A549 (cell line): ENCODE data around the gene C2orf72. TPM values are rescaled to one million over a fixed set of nuclear protein-coding genes. Genes with fewer than 3 reads are reported as not detected.

Experiments
- ATAC-seq, 2 experiments: fragments of 200-7000 bp in 1 of 2; fragments of >200 bp in 1 of 2; cut with Nextera tagmentation in 1 of 2; cut with Tn5 transposase in 1 of 2; 3 replicates each; pipeline versions ENCODE4 v1.8.0 to v1.9.1; 2018 to 2020; ENCODE audit warnings: mild to moderate bottlenecking in 1 of 2, moderate library complexity in 1 of 2
- CTCF ChIA-PET: fragments of 300-600 bp; sonication (Branson Sonifier 250); formaldehyde crosslinking; extraction: SDS; loops from one replicate; lab custom pipeline; 2021; ENCODE audit warnings: antibody characterized with exemption, inconsistent platforms; lab: Yijun Ruan, JAX
- POLR2A ChIA-PET: fragments of 350-600 bp; formaldehyde crosslinking; extraction: SDS; loops from one replicate; lab custom pipeline; 2021; ENCODE audit warnings: antibody characterized with exemption, inconsistent platforms; lab: Yijun Ruan, JAX
- DNase-seq, 2 experiments: peaks; one replicate each; pipeline versions ENCODE4 v3.0.0 to v3.0.0-alpha.2; 2011 to 2016; ENCODE audit warnings: low read depth in 1 of 2, low spot score in 1 of 2
- FAIRE-seq: peaks from 2 replicates; lab custom pipeline; 2011; peaks lifted over from hg19 to GRCh38; lab: Jason Lieb, UNC
- H3K27ac ChIP-seq, 2 experiments: fragments of >200 bp; sonication (Bioruptor Twin); formaldehyde crosslinking; 3 replicates each; pipeline ENCODE4 v1.5.1; 2016 to 2017
- H3K4me1 ChIP-seq: fragments of >200 bp; sonication (Bioruptor Twin); formaldehyde crosslinking; 3 replicates; pipeline ENCODE4 v1.6.1; 2016
- H3K4me2 ChIP-seq: fragments of >200 bp; sonication (Bioruptor Twin); formaldehyde crosslinking; 3 replicates; pipeline ENCODE4 v1.6.1; 2016
- H3K4me3 ChIP-seq: fragments of >200 bp; sonication (Bioruptor Twin); formaldehyde crosslinking; 3 replicates; pipeline ENCODE4 v1.5.1; 2016
- H3K9me3 ChIP-seq: fragments of >200 bp; sonication (Bioruptor Twin); formaldehyde crosslinking; 3 replicates; pipeline ENCODE4 v1.6.1; 2016
- CBX2 ChIP-seq: fragments of 200-600 bp; sonication (generic); IDR thresholded peaks from 2 replicates; pipeline ENCODE4 v1.6.1; 2016; ENCODE audit warnings: low read depth, mild to moderate bottlenecking, borderline replicate concordance
- CEBPB ChIP-seq, 2 experiments: fragments of >200 bp in 1 of 2; sonication (Bioruptor Twin) in 1 of 2; formaldehyde crosslinking in 1 of 2; IDR thresholded peaks; 2 replicates each; pipeline ENCODE4 v1.6.1; 2012 to 2016
- CHD4 ChIP-seq: fragments of 200-600 bp; sonication (generic); IDR thresholded peaks from 2 replicates; pipeline ENCODE4 v1.6.1; 2016; ENCODE audit warnings: antibody characterized with exemption, mild to moderate bottlenecking, borderline replicate concordance
- EHF ChIP-seq: fragments of 250-450 bp; sonication (Bioruptor Pico); IDR thresholded peaks from 2 replicates; pipeline ENCODE4 v1.5.0; 2020; ENCODE audit warnings: mild to moderate bottlenecking
- EHMT2 ChIP-seq: fragments of 200-600 bp; sonication (generic); IDR thresholded peaks from 2 replicates; pipeline ENCODE4 v1.6.1; 2016; ENCODE audit warnings: antibody characterized with exemption, low read depth, mild to moderate bottlenecking, moderate library complexity
- FOSB ChIP-seq: fragments of 250-450 bp; sonication (Bioruptor Pico); IDR thresholded peaks from 2 replicates; pipeline ENCODE4 v1.5.0; 2020; ENCODE audit warnings: mild to moderate bottlenecking, moderate library complexity
- FOSL2 ChIP-seq, 2 experiments: fragments of 450-650 bp in 1 of 2; fragments of >200 bp in 1 of 2; sonication (Bioruptor Twin) in 1 of 2; formaldehyde crosslinking; IDR thresholded peaks; 2 replicates each; pipeline versions ENCODE4 v1.5.0 to v1.6.1; 2016 to 2020; ENCODE audit warnings: mild to moderate bottlenecking in 1 of 2, moderate library complexity in 1 of 2
- GATA3 ChIP-seq: IDR thresholded peaks from 2 replicates; pipeline ENCODE4 v1.6.1; 2012; ENCODE audit warnings: borderline replicate concordance
- HEYL ChIP-seq: fragments of 250-450 bp; sonication (Bioruptor Pico); IDR thresholded peaks from 2 replicates; pipeline ENCODE4 v1.8.0; 2021; ENCODE audit warnings: mild to moderate bottlenecking, moderate library complexity
- HOXB13 ChIP-seq: fragments of 250-450 bp; sonication (Bioruptor Pico); IDR thresholded peaks from 2 replicates; pipeline ENCODE4 v1.5.0; 2020; ENCODE audit warnings: low read depth, mild to moderate bottlenecking, moderate library complexity
- JUN ChIP-seq, 2 experiments: fragments of >200 bp; sonication (Bioruptor Twin); formaldehyde crosslinking; IDR thresholded peaks; 2 replicates in 1 of 2; 3 replicates in 1 of 2; pipeline ENCODE4 v1.6.1; 2016 to 2017
- KDM1A ChIP-seq: fragments of 200-600 bp; sonication (generic); IDR thresholded peaks from 2 replicates; pipeline ENCODE4 v1.6.1; 2016; ENCODE audit warnings: low read depth, mild to moderate bottlenecking
- MAZ ChIP-seq: fragments of 150-350 bp; IDR thresholded peaks from 2 replicates; pipeline ENCODE4 v1.6.1; 2014; ENCODE audit warnings: antibody characterized with exemption, low read depth, low read length, borderline replicate concordance
- NFE2L2 ChIP-seq: fragments of 150-350 bp; conservative IDR thresholded peaks from 2 replicates; pipeline ENCODE4 v1.6.1; 2014; ENCODE audit warnings: low read length
- PHF8 ChIP-seq: fragments of 200-600 bp; sonication (generic); IDR thresholded peaks from 2 replicates; pipeline ENCODE4 v1.6.1; 2016; ENCODE audit warnings: low read depth, mild to moderate bottlenecking, antibody characterized with exemption, moderate library complexity, borderline replicate concordance
- POLR2AphosphoS2 ChIP-seq: conservative IDR thresholded peaks from 2 replicates; pipeline ENCODE4 v1.6.1; 2012; ENCODE audit warnings: low read length, improper control_type of control experiment, inconsistent platforms
- RCOR1 ChIP-seq: fragments of 150-350 bp; IDR thresholded peaks from 2 replicates; pipeline ENCODE4 v1.6.1; 2014; ENCODE audit warnings: antibody characterized with exemption, low read length, low read depth
- SMC3 ChIP-seq: fragments of >200 bp; sonication (Bioruptor Twin); formaldehyde crosslinking; IDR thresholded peaks from 3 replicates; pipeline ENCODE4 v1.6.1; 2018; ENCODE audit warnings: inconsistent platforms
- SREBF2 ChIP-seq: fragments of 450-650 bp; IDR thresholded peaks from 2 replicates; pipeline ENCODE4 v1.6.1; 2014; ENCODE audit warnings: mild to moderate bottlenecking, moderate library complexity
- ZSCAN20 ChIP-seq: fragments of 250-450 bp; sonication (Bioruptor Pico); IDR thresholded peaks from 2 replicates; pipeline ENCODE4 v1.8.0; 2022; ENCODE audit warnings: mild to moderate bottlenecking, moderate library complexity
- WGBS: methylation state at CpG from one replicate; pipeline ENCODE4 v1.1.6; 2017; ENCODE audit errors: missing lambda C conversion rate; 5-methylcytosine and 5-hydroxymethylcytosine counted together
- polyA plus RNA-seq, 4 experiments: library from polyadenylated mRNA; depleted of rRNA in 3 of 4; stranded (reverse); fragments of >200 nt; fragmentation: RNase III in 1 of 4; extraction: RNeasy Plus Mini Kit Qiagen cat#74134 plus additional on column Dnase treatment in 1 of 4; gene quantifications; 2 replicates in 3 of 4; 3 replicates in 1 of 4; pipeline ENCODE4 v1.2.3, GENCODE V29; 2011 to 2017
- TF ChIP-seq, protein P1 (sequence below): fragments of 450-650 bp; IDR thresholded peaks from 2 replicates; pipeline ENCODE4 v1.6.1; 2014; ENCODE audit warnings: antibody characterized with exemption
- TF ChIP-seq, protein P2 (sequence below): IDR thresholded peaks from 2 replicates; pipeline ENCODE4 v1.6.1; 2012
- TF ChIP-seq, protein P3 (sequence below): fragments of 250-450 bp; sonication (Bioruptor Pico); IDR thresholded peaks from 2 replicates; pipeline ENCODE4 v1.5.0; 2021; ENCODE audit warnings: mild to moderate bottlenecking, moderate library complexity, borderline replicate concordance
- TF ChIP-seq, protein P4 (sequence below): IDR thresholded peaks from 2 replicates; pipeline ENCODE4 v1.6.1; 2012
- TF ChIP-seq, protein P5 (sequence below): IDR thresholded peaks from 2 replicates; pipeline ENCODE4 v1.6.1; 2012; ENCODE audit warnings: low read depth, borderline replicate concordance
- TF ChIP-seq, protein P6 (sequence below): fragments of 200-600 bp; sonication (generic); IDR thresholded peaks from 2 replicates; pipeline ENCODE4 v1.6.1; 2016; ENCODE audit warnings: antibody characterized with exemption, mild to moderate bottlenecking, moderate library complexity

Gene C2orf72
- polyA plus RNA-seq, 2 of the 4 experiments (the other 2 are of a cell fraction): 4.9 to 7.4 TPM

DNA sequence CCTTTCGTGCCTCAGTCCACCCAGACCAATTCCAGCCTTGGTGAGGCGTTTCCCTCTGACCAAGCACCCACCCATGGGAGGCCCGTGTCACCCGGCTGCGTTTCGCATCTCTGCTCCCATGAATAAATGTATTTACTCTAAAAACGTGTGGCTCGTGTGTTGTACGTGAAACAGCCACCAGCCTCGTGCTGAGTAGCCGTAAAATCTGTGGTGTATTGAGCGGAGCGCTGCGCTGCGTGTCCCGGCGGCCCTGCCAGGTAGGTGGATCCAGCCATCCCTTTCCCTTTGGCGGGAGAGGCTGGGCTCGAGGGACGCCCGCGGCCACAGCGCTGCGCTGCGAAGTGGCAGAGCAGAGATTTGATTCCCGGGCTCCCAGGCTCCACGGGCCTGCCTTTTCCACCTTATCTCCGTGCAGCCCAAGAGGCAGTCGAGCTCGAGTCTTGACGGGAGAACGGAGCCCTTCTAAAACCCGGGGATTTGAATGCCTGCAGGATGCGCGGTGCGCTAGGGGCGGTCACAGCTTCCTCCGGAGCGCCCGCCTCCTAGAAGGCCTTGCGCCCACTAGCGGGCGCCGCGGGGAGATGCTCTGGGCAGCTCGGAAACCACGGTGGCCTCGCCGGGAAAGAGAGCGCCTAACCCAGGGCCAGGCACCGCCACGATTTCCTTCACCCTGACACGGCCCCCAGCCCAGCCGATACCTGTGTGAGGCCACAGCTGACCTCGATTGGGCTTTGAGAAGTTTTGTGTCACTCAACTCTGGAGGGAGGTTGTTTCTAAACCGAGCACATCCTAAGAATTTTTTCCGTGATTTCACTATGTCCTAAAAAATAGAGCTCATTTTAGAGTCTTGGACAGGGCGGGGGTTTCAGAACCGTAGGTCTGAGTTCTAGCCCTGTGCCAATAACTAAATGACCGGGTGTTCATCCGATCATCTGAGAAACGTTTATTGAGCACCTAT is 15.4 kb downstream of the C2orf72 start (continued):
- TF ChIP-seq, protein P1, sequence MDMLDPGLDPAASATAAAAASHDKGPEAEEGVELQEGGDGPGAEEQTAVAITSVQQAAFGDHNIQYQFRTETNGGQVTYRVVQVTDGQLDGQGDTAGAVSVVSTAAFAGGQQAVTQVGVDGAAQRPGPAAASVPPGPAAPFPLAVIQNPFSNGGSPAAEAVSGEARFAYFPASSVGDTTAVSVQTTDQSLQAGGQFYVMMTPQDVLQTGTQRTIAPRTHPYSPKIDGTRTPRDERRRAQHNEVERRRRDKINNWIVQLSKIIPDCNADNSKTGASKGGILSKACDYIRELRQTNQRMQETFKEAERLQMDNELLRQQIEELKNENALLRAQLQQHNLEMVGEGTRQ: no peak
- TF ChIP-seq, protein P2, sequence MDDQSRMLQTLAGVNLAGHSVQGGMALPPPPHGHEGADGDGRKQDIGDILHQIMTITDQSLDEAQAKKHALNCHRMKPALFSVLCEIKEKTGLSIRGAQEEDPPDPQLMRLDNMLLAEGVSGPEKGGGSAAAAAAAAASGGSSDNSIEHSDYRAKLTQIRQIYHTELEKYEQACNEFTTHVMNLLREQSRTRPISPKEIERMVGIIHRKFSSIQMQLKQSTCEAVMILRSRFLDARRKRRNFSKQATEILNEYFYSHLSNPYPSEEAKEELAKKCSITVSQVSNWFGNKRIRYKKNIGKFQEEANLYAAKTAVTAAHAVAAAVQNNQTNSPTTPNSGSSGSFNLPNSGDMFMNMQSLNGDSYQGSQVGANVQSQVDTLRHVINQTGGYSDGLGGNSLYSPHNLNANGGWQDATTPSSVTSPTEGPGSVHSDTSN: peak; percentile 38; the same call in 1 of the 2 replicates
- TF ChIP-seq ZSCAN20 (CRISPR knock-in tag) (no peak), HOXB13 (CRISPR knock-in tag) (no peak), FOSL2 (IDR thresholded peaks at IDR 0.05) (no peak), FOSL2 (CRISPR knock-in tag; IDR thresholded peaks at IDR 0.05) (no peak), CEBPB (IDR thresholded peaks at IDR 0.05) (no peak), KDM1A (no peak), EHMT2 (no peak), FOSB (CRISPR knock-in tag) (no peak), NFE2L2 (no peak), SMC3 (peak; percentile 75)
- TF ChIP-seq, protein P3, sequence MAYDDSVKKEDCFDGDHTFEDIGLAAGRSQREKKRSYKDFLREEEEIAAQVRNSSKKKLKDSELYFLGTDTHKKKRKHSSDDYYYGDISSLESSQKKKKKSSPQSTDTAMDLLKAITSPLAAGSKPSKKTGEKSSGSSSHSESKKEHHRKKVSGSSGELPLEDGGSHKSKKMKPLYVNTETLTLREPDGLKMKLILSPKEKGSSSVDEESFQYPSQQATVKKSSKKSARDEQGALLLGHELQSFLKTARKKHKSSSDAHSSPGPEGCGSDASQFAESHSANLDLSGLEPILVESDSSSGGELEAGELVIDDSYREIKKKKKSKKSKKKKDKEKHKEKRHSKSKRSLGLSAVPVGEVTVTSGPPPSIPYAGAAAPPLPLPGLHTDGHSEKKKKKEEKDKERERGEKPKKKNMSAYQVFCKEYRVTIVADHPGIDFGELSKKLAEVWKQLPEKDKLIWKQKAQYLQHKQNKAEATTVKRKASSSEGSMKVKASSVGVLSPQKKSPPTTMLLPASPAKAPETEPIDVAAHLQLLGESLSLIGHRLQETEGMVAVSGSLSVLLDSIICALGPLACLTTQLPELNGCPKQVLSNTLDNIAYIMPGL (CRISPR knock-in tag): no peak
- TF ChIP-seq, protein P4, sequence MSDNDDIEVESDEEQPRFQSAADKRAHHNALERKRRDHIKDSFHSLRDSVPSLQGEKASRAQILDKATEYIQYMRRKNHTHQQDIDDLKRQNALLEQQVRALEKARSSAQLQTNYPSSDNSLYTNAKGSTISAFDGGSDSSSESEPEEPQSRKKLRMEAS: peak; percentile 92
- TF ChIP-seq, protein P5, sequence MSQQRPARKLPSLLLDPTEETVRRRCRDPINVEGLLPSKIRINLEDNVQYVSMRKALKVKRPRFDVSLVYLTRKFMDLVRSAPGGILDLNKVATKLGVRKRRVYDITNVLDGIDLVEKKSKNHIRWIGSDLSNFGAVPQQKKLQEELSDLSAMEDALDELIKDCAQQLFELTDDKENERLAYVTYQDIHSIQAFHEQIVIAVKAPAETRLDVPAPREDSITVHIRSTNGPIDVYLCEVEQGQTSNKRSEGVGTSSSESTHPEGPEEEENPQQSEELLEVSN: peak; percentile 98
- TF ChIP-seq, all 56 proteins: peak for 9

DNA sequence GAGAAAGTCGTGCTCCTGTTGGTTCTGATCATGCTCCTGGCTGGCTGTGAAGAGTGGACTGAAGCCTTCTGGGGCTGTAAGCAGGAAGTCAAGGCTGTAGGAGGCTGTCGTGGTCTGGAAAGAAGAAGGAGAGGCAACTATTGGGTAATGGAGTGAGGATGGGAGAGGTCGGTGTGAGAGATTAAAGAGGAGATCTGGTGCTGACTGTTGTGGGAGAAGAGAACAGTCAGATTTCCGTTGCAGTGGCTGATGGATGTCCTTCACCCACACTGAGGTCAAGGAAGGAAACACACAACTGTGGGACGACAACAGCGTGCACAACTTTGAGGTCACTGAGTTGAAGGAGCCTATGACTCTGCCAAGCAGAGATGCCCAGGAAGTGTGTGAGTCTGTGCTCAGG is 16.5 kb downstream of the C2orf72 start:
- DNase-seq (no peak), FAIRE-seq (no peak), ATAC-seq (no peak)
- Histone ChIP-seq H3K9me3 (no peaks in the 10 kb centered on the region), H3K4me1 (peaks cover 46% of the 10 kb centered on the region), H3K4me3 (no peak overlapping the region), H3K4me2 (no peak overlapping the region), H3K27ac (no peak overlapping the region)
- WGBS: 76% methylated on average over 6 of the region's 6 CpGs
- TF ChIP-seq PHF8 (no peak), MAZ (no peak), CEBPB (IDR thresholded peaks at IDR 0.05) (no peak), GATA3 (no peak), RCOR1 (no peak), CBX2 (no peak), CHD4 (no peak), EHF (CRISPR knock-in tag) (no peak), POLR2AphosphoS2 (no peak), JUN (IDR thresholded peaks at IDR 0.05) (no peak), SREBF2 (no peak), HEYL (CRISPR knock-in tag) (no peak)
- TF ChIP-seq, protein P1: no peak
- TF ChIP-seq, protein P6, sequence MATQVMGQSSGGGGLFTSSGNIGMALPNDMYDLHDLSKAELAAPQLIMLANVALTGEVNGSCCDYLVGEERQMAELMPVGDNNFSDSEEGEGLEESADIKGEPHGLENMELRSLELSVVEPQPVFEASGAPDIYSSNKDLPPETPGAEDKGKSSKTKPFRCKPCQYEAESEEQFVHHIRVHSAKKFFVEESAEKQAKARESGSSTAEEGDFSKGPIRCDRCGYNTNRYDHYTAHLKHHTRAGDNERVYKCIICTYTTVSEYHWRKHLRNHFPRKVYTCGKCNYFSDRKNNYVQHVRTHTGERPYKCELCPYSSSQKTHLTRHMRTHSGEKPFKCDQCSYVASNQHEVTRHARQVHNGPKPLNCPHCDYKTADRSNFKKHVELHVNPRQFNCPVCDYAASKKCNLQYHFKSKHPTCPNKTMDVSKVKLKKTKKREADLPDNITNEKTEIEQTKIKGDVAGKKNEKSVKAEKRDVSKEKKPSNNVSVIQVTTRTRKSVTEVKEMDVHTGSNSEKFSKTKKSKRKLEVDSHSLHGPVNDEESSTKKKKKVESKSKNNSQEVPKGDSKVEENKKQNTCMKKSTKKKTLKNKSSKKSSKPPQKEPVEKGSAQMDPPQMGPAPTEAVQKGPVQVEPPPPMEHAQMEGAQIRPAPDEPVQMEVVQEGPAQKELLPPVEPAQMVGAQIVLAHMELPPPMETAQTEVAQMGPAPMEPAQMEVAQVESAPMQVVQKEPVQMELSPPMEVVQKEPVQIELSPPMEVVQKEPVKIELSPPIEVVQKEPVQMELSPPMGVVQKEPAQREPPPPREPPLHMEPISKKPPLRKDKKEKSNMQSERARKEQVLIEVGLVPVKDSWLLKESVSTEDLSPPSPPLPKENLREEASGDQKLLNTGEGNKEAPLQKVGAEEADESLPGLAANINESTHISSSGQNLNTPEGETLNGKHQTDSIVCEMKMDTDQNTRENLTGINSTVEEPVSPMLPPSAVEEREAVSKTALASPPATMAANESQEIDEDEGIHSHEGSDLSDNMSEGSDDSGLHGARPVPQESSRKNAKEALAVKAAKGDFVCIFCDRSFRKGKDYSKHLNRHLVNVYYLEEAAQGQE: no peak
- TF ChIP-seq, protein P4: no peak
- ChIA-PET CTCF (interaction anchor here (1.6 to 3.2 kb wide), 6 partner anchors 11 to 229 kb away, joined by 7 to 36 read pairs (median 11); no protein-coding TSS in a partner anchor), POLR2A (interaction anchor here (1.4 kb wide), 1 partner anchor 189 kb away, joined by 3 read pairs; the partner anchor contains the start of gene ITM2C)
